Measurements from ENCODE around the gene CUEDC2. TPM values are rescaled to one million over a fixed set of nuclear protein-coding genes. Genes with fewer than 3 reads are reported as not detected.

CUEDC2 gene
- total RNA-seq, 1 donor from 2014 or later, result 43.7 TPM

- Mint-ChIP-seq H3K4me1 (peaks cover 45% of the 10 kb centered on the region), H3K9me3 (no peaks in the 10 kb centered on the region), H3K36me3 (ENCODE audit: low read depth) (peaks cover 4% of the 10 kb centered on the region), H3K27ac (peak overlapping the region; percentile 75), H3K27me3 (no peaks in the 10 kb centered on the region), H3K4me3 (peak overlapping the region; percentile 93)
- intact Hi-C loops (cut with micrococcal nuclease), result loop anchor here (5.0 kb wide), 1 partner anchor 281 kb away; the partner anchor contains the start of gene NOLC1
- ATAC-seq (ENCODE audit: low read depth) (no peak), DNase-seq (no peak)
- ChIA-PET POLR2A (interaction anchor here (0.5 to 4.3 kb wide), 8 partner anchors 10 to 199 kb away, joined by 3 to 78 read pairs (median 10); partner anchors contain the start of genes C10orf95, FBXL15 and NFKB2), CTCF (interaction anchor here (2.8 kb wide), 1 partner anchor 12 kb away, joined by 14 read pairs; the partner anchor contains the start of gene FBXL15)
- TF ChIP-seq, protein P1, sequence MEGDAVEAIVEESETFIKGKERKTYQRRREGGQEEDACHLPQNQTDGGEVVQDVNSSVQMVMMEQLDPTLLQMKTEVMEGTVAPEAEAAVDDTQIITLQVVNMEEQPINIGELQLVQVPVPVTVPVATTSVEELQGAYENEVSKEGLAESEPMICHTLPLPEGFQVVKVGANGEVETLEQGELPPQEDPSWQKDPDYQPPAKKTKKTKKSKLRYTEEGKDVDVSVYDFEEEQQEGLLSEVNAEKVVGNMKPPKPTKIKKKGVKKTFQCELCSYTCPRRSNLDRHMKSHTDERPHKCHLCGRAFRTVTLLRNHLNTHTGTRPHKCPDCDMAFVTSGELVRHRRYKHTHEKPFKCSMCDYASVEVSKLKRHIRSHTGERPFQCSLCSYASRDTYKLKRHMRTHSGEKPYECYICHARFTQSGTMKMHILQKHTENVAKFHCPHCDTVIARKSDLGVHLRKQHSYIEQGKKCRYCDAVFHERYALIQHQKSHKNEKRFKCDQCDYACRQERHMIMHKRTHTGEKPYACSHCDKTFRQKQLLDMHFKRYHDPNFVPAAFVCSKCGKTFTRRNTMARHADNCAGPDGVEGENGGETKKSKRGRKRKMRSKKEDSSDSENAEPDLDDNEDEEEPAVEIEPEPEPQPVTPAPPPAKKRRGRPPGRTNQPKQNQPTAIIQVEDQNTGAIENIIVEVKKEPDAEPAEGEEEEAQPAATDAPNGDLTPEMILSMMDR (IDR thresholded peaks at IDR 0.05), result no peak
These were observed 1.3 kb upstream of the CUEDC2 start for GRCh38 chr10:102433619-102434046.

GRCh38 chr10:102431452-102432124, 786 bp downstream of the CUEDC2 start:
- no peaks in the 10 kb centered on the region for H3K27me3 Mint-ChIP-seq
- H3K36me3 Mint-ChIP-seq (ENCODE audit: low read depth), result peaks cover 11% of the 10 kb centered on the region
- TF ChIP-seq, protein P1 (IDR thresholded peaks at IDR 0.05), result no peak
- intact Hi-C loops (cut with micrococcal nuclease), result loop anchor here (1.0 to 5.0 kb wide), 7 partner anchors 10 to 279 kb away; partner anchors contain the start of genes GBF1 and NOLC1
- no peaks in the 10 kb centered on the region for H3K9me3 Mint-ChIP-seq
- ChIA-PET CTCF (interaction anchor here (2.8 kb wide), 1 partner anchor 10 kb away, joined by 14 read pairs; the partner anchor contains the start of gene FBXL15), POLR2A (interaction anchor here (0.7 to 4.3 kb wide), 9 partner anchors 9 to 70 kb away, joined by 3 to 78 read pairs (median 12); partner anchors contain the start of genes ACTR1A, C10orf95, FBXL15 and NFKB2)
- ATAC-seq (ENCODE audit: low read depth) (no peak), DNase-seq (no peak)
- H3K27ac Mint-ChIP-seq, result peak overlapping the region; percentile 75
- H3K4me3 Mint-ChIP-seq, result peak overlapping the region; percentile 93
- peaks cover 43% of the 10 kb centered on the region for H3K4me1 Mint-ChIP-seq

DNA sequence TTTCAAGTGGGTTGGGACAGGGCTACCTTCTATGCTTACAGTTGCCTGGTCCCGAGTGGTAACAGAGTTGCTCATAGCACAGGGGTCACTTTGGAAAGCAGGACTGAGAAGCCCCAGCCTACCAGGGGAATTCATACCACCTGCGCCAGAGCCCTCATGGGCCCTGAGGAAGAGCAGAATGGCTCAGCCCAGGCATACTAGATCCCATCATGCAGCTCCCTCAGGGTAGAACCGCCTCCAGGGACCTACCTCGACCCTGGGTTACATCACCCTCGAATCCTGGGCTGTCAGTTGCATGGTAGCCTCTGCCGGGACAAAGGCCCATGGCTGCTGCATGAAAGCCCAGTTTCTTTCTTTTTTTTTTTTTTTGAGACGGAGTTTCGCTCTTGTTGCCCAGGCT, 2.9 kb downstream of the CUEDC2 start:
- DNase-seq (no peak), ATAC-seq (ENCODE audit: low read depth) (no peak)
- CTCF ChIA-PET, result no interaction called here
- TF ChIP-seq, protein P1 (IDR thresholded peaks at IDR 0.05), result no peak
- no peaks in the 10 kb centered on the region for H3K27me3 Mint-ChIP-seq
- H3K9me3 Mint-ChIP-seq, result no peaks in the 10 kb centered on the region
- H3K4me3 Mint-ChIP-seq, result no peak overlapping the region
- intact Hi-C loops (cut with micrococcal nuclease), result no loop called here
- POLR2A ChIA-PET, result no interaction called here
- peaks cover 17% of the 10 kb centered on the region for H3K36me3 Mint-ChIP-seq (ENCODE audit: low read depth)
- no peak overlapping the region for H3K27ac Mint-ChIP-seq
- H3K4me1 Mint-ChIP-seq, result peaks cover 27% of the 10 kb centered on the region

GRCh38 chr10:102426803-102427287, 5.5 kb downstream of the CUEDC2 start:
- DNase-seq, result no peak
- H3K36me3 Mint-ChIP-seq (ENCODE audit: low read depth), result peaks cover 26% of the 10 kb centered on the region
- no peak overlapping the region for H3K4me3 Mint-ChIP-seq
- TF ChIP-seq, protein P1 (IDR thresholded peaks at IDR 0.05), result no peak
- CTCF ChIA-PET, result interaction anchor here (0.8 to 1.3 kb wide), 2 partner anchors 23 to 157 kb away, joined by 3 read pairs; no protein-coding TSS in a partner anchor
- H3K9me3 Mint-ChIP-seq, result no peaks in the 10 kb centered on the region
- no peak for ATAC-seq (ENCODE audit: low read depth)
- no peaks in the 10 kb centered on the region for H3K27me3 Mint-ChIP-seq
- peaks cover 24% of the 10 kb centered on the region for H3K4me1 Mint-ChIP-seq
- intact Hi-C loops (cut with micrococcal nuclease), result no loop called here
- H3K27ac Mint-ChIP-seq, result no peak overlapping the region
- POLR2A ChIA-PET, result interaction anchor here (1.1 kb wide), 1 partner anchor 35 kb away, joined by 3 read pairs; no protein-coding TSS in a partner anchor

DNA sequence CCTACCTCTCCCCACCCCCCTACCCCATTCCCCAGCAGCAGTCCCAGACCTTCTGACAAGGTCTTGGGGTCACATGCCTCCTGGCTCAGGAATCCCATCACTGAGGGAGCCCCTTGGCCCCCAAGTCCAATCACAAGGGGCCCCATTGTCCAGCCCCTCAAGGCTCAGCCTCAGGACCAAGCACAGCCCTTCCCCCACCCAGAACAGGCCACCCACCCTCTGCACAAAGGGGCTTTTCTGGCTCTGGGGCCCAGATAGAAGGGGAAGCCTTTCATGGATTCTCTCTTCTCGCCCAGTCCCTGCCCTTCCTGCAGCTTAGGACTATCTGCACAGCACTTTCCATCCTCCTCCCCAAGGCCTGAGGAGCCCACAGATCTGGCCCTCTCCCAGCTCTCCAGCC, 6.9 kb downstream of the CUEDC2 start:
- ChIA-PET CTCF (no interaction called here), POLR2A (interaction anchor here (1.1 to 6.2 kb wide), 2 partner anchors 25 to 36 kb away, joined by 3 to 305 read pairs; partner anchors contain the start of gene NFKB2)
- intact Hi-C loops (cut with micrococcal nuclease), result no loop called here
- DNase-seq, result no peak
- ATAC-seq (ENCODE audit: low read depth), result no peak
- Mint-ChIP-seq H3K27ac (no peak overlapping the region), H3K36me3 (ENCODE audit: low read depth) (peaks cover 31% of the 10 kb centered on the region), H3K4me3 (no peak overlapping the region), H3K9me3 (no peaks in the 10 kb centered on the region), H3K4me1 (peaks cover 24% of the 10 kb centered on the region), H3K27me3 (no peaks in the 10 kb centered on the region)
- TF ChIP-seq, protein P1 (IDR thresholded peaks at IDR 0.05), result no peak
